ENCODE data around the gene HORMAD2.

The HORMAD2 gene

DNA sequence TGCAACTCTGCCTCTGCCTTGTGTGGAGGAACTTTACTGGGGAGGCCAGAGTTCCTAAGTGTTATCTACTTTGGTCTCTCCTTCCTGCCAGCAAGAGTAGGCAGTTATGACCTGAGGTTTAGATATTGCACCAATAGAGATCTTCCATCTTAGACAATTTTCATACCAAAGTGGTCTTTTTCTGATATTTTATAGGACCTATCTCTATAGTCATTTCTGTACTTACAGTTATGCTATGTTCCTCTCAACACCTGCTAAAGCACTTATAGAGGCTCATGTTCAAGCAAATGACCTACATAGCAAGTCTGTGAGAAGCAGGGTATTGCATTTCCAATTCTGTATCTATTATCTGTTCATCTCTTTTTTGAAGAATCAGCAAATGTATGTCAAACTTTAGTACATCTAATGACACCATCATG is 80.8 kb downstream of the HORMAD2 start:
- no peak for DNase-seq (ENCODE audit: low read depth, low spot score)

DNA sequence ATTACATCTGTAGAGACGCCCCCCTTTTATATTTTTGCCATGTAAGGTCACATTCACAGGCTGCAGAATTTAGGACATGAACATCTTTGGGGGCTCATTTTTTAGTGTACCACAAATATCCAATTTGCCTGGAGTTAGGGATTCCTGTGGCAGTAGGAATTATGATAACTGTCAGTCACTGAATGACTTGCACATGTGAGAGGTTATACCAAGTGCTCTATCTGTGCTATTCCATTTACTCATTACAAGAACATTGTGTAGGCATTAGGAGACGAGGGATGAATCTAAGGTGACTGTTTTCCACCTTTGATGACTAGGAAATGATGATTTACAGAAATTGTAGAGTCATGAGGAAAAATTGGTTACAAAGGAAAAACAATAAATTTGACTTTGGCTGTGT is 87.0 kb downstream of the HORMAD2 start:
- no peak for DNase-seq (ENCODE audit: low read depth, low spot score)

GRCh38 chr22:30167734-30168133 is 87.5 kb downstream of the HORMAD2 start:
- no peak for DNase-seq (ENCODE audit: low read depth, low spot score)

GRCh38 chr22:30169002-30169401 is 88.7 kb downstream of the HORMAD2 start:
- DNase-seq (ENCODE audit: low read depth, low spot score), result no peak

- DNase-seq (ENCODE audit: low read depth, low spot score), result no peak
Observed at GRCh38 chr22:30170129-30170528, 89.9 kb downstream of the HORMAD2 start.

DNA sequence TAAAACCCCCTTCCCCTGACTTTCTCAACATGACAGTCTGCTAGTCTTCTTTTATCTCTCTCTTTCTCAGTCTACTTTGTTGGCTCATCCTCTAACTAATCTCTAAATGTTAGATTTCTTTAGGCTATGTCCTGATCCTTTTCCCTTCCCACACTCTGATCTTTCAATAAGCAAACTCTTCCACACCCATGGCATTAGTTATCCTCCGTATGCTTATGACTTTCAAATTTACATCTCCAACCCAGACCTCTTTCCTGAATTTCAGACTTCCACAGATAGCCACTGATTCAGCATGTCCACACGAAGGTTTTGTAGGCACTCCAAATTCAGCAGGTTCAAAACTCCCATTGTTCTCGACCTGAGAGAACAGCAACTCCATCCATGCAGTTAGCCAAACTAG is 90.7 kb downstream of the HORMAD2 start:
- DNase-seq (ENCODE audit: low read depth, low spot score), result no peak

- DNase-seq (ENCODE audit: low read depth, low spot score), result no peak
Observed at GRCh38 chr22:30175690-30176288, 95.5 kb downstream of the HORMAD2 start.

- DNase-seq (ENCODE audit: low read depth, low spot score), result no peak
Observed at GRCh38 chr22:30176431-30176830, 96.2 kb downstream of the HORMAD2 start.

GRCh38 chr22:30178181-30179126 is 98.2 kb downstream of the HORMAD2 start:
- DNase-seq (ENCODE audit: low read depth, low spot score), result no peak

- no peak for DNase-seq (ENCODE audit: low read depth, low spot score)
Observed at GRCh38 chr22:30180616-30181015, 100.4 kb downstream of the HORMAD2 start.

DNA sequence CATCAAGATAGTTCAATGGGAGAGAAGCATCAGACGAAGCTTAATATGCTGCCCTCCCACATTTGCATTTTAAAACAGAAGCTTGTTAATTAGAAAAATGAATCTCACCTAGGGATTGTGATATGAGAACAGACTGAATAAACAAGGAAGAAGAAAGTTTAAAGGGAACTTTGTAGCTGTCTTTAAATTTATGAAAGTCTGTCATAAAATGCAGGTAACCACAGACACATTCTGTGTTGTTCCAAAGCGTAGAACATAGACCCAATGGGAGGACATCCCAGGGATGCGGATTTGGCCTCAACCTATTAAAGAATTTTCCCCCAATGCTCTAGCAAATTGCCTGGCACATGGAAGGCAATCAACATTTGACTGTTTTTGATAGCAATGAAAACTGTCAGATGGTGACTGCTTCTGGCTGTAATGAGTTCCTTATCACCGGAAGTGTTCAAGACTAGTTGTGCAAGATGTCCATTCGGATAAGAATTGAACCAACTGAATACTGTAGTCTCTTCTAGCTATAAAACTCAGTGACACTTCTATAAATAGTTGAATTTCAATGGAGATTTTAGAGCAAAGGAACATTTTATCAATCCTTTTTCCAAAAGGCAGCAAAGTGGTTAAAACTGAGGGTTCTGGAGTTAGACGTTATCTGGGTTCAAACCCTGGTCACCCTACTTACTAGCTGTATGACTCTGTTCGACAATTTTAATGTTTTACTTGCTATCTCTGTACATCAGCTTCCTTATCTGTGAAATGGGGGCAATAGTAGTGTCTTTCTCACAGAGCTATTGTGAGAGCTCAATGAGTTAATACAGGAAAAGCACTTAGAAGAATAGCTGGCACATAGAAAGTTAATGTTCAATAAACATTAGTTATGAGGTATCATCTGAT is 101.4 kb downstream of the HORMAD2 start:
- DNase-seq (ENCODE audit: low read depth, low spot score), result no peak

GRCh38 chr22:30182350-30182745 is 102.1 kb downstream of the HORMAD2 start:
- no peak for DNase-seq (ENCODE audit: low read depth, low spot score)

- no peak for DNase-seq (ENCODE audit: low read depth, low spot score)
Observed at GRCh38 chr22:30182815-30183214, 102.6 kb downstream of the HORMAD2 start.

- DNase-seq (ENCODE audit: low read depth, low spot score), result no peak
Observed at GRCh38 chr22:30183271-30183670, 103.0 kb downstream of the HORMAD2 start.

DNA sequence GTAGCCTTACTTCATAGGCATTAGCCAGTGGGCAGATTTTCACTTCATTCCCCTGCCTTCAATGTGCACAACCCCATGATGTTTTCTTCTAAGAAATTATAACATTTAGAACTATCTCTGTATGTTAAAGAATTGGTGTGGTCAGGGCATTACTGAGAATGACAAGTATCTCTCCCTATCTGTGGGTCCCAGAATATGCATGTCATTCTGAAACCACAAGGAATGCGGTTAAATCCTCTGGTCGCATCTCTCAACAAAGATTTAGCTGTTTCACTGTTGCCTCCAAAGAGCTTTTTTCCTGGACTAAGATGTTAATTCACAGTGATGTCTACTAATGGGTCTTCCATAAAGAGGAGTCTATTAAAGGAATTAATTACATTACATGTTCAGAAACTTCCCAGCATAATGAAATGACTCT is 103.6 kb downstream of the HORMAD2 start:
- no peak for DNase-seq (ENCODE audit: low read depth, low spot score)

DNA sequence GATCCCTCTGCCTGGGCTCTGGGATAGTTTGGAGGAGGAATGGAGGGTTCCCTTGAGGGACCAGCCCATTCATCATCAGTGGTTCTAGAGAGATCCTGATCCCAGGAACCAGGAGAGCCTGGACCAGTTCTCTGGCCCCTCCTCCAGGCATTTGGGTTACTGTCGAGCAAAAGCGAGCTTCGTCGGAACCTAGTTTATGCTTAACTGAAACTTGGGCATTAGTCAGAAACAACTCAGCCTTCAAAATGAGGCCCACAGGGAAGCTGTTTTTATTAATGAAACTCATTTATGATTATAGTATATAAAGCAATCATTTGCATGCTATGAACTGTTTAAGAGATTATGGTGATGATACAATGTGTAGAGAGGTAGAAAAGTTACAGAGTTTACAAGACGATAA is 104.9 kb downstream of the HORMAD2 start:
- DNase-seq (ENCODE audit: low read depth, low spot score), result no peak

GRCh38 chr22:30185549-30185948 is 105.3 kb downstream of the HORMAD2 start:
- no peak for DNase-seq (ENCODE audit: low read depth, low spot score)

- no peak for DNase-seq (ENCODE audit: low read depth, low spot score)
Observed at GRCh38 chr22:30186041-30186440, 105.8 kb downstream of the HORMAD2 start.

DNA sequence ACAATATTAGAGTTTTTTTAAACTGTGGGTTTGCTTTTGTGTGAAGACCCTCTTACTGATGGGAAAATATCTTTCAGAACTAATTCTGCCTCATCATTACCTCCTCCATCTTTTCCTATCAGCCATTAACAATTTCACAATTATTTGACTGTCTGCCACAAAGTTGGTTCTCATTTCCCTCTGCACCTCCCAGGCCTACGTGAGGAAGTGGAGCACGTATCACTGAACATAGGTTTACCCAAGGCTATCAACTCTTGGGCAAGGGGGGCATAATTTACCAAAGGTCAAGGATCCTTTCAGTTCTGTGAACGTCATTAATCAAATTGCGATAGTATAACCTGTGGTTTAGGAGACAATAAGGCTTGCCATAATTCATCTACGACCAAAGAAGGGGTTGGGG is 106.2 kb downstream of the HORMAD2 start:
- DNase-seq (ENCODE audit: low read depth, low spot score), result no peak

DNA sequence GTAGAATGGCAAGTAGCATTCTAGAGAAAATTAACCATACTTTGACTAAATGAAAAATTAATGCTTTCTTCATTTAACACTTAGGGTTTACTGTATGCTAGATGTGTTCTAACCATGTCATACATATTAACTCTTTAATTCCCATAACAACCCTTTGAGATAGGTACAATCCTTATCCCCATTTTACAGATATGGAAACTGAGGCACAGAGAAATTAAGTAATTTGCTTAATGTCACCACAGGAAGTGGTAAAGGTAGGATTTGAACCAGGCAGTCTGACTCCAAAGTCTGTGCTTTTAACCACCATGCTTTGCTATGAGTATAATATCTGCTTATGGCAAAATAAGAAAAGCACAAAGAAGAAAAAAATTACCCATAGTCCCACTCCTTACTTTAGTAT is 106.8 kb downstream of the HORMAD2 start:
- no peak for DNase-seq (ENCODE audit: low read depth, low spot score)

DNA sequence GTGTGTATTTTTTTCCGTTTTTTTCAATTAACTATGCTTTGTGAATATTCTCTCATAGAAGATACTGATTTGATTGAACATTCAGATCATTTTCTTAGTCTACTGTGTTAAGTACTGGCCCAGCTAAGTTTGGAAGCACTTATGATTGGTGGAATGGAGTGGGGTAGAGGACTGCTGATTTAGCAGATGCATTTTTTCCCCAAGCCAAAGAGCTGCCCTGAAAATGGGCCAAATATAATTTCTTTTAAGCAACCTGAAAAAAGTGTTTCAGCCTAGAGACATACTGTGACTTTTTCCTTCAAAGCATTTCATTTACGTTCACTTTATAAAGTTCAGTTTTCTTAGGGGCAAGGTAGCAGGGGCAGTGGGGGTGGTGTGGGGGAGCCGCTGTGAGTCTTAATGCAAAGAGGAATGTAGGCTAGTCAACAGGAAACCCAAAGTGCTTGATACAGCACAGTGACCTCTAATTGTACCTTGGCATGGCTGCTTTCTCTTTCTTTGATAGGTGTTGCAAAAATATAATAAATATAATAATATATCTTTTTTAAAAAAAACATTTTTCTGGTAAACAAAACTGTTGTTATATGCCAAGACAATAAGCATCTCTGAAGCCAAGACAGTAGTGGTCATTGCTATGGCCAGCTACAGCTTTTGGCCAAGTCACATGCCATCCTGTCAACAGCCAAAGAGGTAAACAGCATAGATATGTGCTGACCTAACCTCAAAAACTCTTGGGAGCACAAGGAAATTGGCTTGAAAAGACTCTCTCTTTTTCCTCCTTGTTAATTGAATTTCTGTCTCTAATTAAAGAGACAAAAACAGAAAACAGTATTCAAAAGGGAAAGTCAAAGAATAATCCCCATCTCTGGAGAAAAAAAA is 107.5 kb downstream of the HORMAD2 start:
- DNase-seq (ENCODE audit: low read depth, low spot score), result no peak

Measured in ELF-1 (cell line).